NCI-H1105 (cell line): Measurements from ENCODE around the gene PUM1.

ENCODE experiments used
- DNase-seq: peaks from one replicate; lab custom pipeline; 2025; lab: John Stamatoyannopoulos, UW

PUM1 gene

GRCh38 chr1:31027693-31028526 is 37.6 kb downstream of the PUM1 start:
- no peak for DNase-seq

DNA sequence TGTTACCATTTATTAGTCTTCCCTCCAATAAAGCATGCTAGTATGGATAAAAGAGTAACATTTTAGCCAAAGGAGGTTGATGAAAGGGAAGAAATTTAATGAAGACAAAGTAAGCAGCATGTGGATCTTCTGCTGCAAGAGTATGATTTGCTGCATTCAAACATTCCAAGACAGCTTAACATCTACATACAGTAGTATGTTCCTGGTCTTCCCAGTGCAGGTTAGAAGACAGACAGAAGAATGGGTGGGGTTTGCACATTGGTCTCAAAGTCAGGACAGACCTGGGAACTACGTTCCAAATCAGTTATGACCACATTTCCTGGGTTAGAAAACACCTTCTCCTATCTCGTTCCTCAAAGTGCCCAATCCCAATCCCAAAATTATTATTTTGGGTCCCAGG is 43.3 kb downstream of the PUM1 start:
- DNase-seq, result no peak

DNA sequence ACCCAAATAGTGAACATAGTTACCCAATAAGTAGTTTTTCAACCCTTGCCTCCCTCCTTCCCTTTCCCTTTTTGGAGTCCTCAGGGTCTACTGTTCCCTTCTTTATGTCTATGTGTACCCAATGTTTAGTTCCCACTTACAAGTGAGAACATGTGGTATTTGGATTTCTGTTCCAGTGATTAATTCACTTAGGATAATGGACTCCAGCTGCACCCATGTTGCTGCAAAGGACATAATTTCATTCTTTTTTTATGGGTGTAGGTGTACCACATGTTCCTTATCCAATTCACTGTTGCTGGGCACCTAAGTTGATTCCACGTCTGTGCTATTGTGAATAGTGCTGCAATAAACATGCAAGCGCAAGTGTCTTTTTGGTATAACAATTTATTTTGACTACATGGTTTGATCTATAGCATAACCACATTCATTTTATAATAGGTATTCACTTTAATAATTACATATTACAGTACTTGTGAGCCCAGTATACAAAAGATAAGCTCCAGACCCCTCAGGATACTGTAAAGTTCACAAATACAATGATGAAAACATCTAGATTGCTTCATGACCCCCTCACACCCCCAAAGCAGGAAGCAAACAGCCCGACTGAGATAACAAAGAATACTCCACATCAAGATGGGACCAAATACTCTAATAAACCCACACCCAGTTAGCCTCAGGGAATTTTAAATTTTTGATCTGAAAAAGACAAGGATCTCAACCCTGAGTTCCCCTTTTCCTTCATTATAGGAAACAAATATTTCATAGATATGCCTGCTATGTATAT is 45.3 kb downstream of the PUM1 start:
- peak; percentile 47 for DNase-seq

- DNase-seq, result no peak
Measured at GRCh38 chr1:31019401-31019800, 46.1 kb downstream of the PUM1 start.

GRCh38 chr1:31016868-31017267 is 48.6 kb downstream of the PUM1 start:
- no peak for DNase-seq

- peak; percentile 43 for DNase-seq
Measured at GRCh38 chr1:31013187-31013864, 52.2 kb downstream of the PUM1 start.

DNA sequence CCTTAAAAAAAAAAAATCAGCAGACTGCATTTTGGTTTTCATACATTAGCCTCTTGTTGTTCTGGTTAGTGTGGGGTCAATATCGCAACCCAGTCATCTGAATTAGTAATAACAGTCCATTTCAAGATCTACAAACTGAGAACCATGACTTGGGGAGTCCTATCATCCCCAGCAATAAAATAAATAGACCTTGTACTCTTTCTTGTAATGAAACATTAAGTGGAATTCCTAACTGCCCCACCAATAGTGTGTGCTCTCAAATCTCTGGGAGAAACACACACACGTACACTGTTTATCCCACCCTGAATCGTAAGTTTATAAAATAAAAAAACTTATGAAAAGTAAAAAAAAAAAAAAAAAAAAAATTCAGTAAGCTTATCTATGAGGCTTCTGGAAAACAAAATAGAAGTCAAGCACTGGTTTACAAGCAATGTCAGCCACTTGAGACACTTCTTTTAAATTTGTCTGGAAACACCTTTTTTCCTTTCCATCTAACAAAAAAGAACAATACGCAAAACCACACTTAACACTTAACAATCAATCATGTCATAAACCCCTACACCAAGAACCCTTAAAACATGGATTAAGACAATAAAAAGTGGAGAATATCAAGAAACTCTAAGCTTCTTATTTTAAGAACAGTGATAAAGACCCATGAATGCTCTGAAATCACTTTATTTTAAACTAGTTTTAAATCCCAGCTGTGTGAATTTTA is 53.1 kb downstream of the PUM1 start:
- no peak for DNase-seq

DNA sequence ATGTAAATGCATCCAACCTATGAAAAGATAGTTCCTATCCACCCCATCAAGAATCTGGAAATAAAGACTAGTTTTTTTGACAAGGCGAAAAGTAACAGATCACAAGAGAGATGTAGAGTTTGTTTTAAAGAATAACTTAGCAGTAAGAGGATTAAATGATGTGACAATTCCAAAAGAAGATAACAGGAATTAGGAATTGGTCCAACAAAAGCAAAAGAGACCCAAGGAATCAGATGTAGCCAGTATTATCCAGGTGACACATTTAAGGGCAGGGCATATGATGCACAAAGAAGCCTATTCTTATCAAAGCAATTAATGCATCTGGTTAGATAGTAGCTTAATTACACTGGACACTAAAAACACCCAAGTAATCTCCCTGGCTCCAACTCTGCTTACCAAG is 53.8 kb downstream of the PUM1 start:
- no peak for DNase-seq

- DNase-seq, result no peak
Measured at GRCh38 chr1:31010086-31010989, 55.2 kb downstream of the PUM1 start.

- DNase-seq, result no peak
Measured at GRCh38 chr1:31007462-31007991, 58.0 kb downstream of the PUM1 start.

GRCh38 chr1:31006747-31007146 is 58.8 kb downstream of the PUM1 start:
- no peak for DNase-seq

- DNase-seq, result no peak
Measured at GRCh38 chr1:31005617-31006166, 59.8 kb downstream of the PUM1 start.

- DNase-seq, result no peak
Measured at GRCh38 chr1:31005198-31005597, 60.3 kb downstream of the PUM1 start.

- DNase-seq, result no peak
Measured at GRCh38 chr1:31004231-31004621, 61.3 kb downstream of the PUM1 start.

GRCh38 chr1:31003613-31004230 is 61.8 kb downstream of the PUM1 start:
- DNase-seq, result no peak

- DNase-seq, result no peak
Measured at GRCh38 chr1:31000301-31000700, 65.2 kb downstream of the PUM1 start.

GRCh38 chr1:30998887-30999286 is 66.6 kb downstream of the PUM1 start:
- no peak for DNase-seq

- DNase-seq, result no peak
Measured at GRCh38 chr1:30998171-30998570, 67.3 kb downstream of the PUM1 start.

GRCh38 chr1:30997463-30998057 is 68.0 kb downstream of the PUM1 start:
- no peak for DNase-seq
